ENCODE measurements around the gene NEK1.

DNA sequence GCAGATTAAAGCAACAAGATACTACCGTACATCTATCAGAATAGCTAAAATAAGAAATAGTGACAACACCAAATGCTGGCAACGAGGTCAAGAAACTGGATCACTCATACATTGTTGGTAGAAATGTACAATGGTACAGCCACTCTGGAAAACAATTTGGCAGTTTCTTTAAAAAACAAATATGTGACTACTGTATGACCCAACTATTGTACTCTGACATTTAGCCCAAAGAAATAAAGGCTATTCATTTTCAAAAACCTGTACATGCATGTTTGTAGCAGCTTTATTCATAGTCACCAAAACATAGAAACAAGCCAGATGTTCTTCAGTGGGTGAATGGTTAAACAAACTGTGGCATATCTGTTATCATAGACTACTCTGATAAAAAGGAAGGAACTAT is 16.2 kb upstream of the NEK1 start:
- no peak for TF ChIP-seq POLR2A (IDR thresholded peaks at IDR 0.05)
- TF ChIP-seq, protein P1, sequence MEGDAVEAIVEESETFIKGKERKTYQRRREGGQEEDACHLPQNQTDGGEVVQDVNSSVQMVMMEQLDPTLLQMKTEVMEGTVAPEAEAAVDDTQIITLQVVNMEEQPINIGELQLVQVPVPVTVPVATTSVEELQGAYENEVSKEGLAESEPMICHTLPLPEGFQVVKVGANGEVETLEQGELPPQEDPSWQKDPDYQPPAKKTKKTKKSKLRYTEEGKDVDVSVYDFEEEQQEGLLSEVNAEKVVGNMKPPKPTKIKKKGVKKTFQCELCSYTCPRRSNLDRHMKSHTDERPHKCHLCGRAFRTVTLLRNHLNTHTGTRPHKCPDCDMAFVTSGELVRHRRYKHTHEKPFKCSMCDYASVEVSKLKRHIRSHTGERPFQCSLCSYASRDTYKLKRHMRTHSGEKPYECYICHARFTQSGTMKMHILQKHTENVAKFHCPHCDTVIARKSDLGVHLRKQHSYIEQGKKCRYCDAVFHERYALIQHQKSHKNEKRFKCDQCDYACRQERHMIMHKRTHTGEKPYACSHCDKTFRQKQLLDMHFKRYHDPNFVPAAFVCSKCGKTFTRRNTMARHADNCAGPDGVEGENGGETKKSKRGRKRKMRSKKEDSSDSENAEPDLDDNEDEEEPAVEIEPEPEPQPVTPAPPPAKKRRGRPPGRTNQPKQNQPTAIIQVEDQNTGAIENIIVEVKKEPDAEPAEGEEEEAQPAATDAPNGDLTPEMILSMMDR (IDR thresholded peaks at IDR 0.05), result no peak
